ENCODE measurements around the gene TFE3. TPM values are rescaled to one million over a fixed set of nuclear protein-coding genes. Genes with fewer than 3 reads are reported as not detected.

The TFE3 gene
- total RNA-seq, 4 donors from 2014 or later, result 16.7 to 75.0 (median 38.7) TPM

- Histone ChIP-seq H3K36me3 (no peaks in the 10 kb centered on the region), H3K27me3 (no peaks in the 10 kb centered on the region), H3K4me3 (peak overlapping the region; percentile 7 to 44), H3K4me1 (no peaks in the 10 kb centered on the region), H3K9me3 (no peaks in the 10 kb centered on the region), H3K27ac (peak overlapping the region; percentile 7 to 77)
- intact Hi-C loops (cut with DNase I; ENCODE audit: low total_unique reads), result no loop called here
- TF ChIP-seq POLR2A (IDR thresholded peaks at IDR 0.05), result no peak
- TF ChIP-seq CTCF (IDR thresholded peaks at IDR 0.05), result no peak
- peak; percentile 84 for DNase-seq
Observed at GRCh38 chrX:49071877-49072711, 28.9 kb upstream of the TFE3 start.

DNA sequence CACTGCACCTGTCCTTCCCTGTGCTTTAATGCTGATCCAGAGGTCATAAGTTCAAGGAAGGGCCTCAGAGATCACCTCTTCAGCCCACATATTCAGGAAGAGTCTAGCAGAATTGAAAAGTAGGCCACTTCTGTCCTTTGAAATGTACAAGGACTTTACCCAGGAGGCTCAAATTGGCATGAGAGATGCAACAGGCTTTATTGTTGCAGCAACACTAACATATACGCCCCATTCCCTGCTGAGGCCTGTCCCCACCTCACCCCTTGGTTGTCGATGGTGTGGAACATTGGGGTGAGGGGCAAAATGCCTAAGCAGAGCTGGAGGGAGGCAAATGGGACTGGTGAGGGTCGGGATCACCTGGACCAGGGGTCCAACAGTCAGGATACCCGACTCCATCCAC, 27.8 kb upstream of the TFE3 start:
- no peaks in the 10 kb centered on the region for H3K9me3 ChIP-seq
- no peaks in the 10 kb centered on the region for H3K27me3 ChIP-seq
- intact Hi-C loops (cut with DNase I; ENCODE audit: low total_unique reads), result no loop called here
- H3K4me1 ChIP-seq, result no peaks in the 10 kb centered on the region
- H3K36me3 ChIP-seq, result no peaks in the 10 kb centered on the region
- TF ChIP-seq POLR2A (IDR thresholded peaks at IDR 0.05), result no peak
- no peak for TF ChIP-seq CTCF (IDR thresholded peaks at IDR 0.05)
- no peak for DNase-seq
- H3K27ac ChIP-seq, result no peak overlapping the region
- H3K4me3 ChIP-seq, result no peak overlapping the region

DNA sequence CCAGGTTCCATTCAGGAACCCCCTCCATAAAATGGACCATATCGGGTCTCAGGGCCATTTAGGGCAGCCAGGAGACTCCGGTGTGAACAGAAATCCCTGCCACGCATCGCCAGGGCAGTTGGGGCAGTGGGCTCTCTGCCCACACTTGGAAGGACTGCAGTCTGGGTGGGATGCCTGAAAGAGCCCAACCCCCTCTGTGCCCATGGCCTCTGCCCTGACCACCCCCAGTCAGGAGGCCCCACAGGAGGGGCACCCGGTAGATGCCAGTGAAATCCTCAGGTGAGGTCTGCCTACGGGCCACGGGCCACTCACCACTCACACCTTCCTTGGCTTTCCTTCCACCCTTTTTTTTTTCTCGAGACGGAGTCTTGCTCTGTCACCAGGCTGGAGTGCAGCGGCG, 25.9 kb upstream of the TFE3 start:
- H3K4me3 ChIP-seq, result no peak overlapping the region
- intact Hi-C loops (cut with DNase I; ENCODE audit: low total_unique reads), result no loop called here
- TF ChIP-seq CTCF (IDR thresholded peaks at IDR 0.05), result no peak
- no peak for TF ChIP-seq POLR2A (IDR thresholded peaks at IDR 0.05)
- no peak overlapping the region for H3K27ac ChIP-seq
- H3K9me3 ChIP-seq, result no peaks in the 10 kb centered on the region
- H3K27me3 ChIP-seq, result no peaks in the 10 kb centered on the region
- no peaks in the 10 kb centered on the region for H3K4me1 ChIP-seq
- no peak for DNase-seq
- no peaks in the 10 kb centered on the region for H3K36me3 ChIP-seq

DNA sequence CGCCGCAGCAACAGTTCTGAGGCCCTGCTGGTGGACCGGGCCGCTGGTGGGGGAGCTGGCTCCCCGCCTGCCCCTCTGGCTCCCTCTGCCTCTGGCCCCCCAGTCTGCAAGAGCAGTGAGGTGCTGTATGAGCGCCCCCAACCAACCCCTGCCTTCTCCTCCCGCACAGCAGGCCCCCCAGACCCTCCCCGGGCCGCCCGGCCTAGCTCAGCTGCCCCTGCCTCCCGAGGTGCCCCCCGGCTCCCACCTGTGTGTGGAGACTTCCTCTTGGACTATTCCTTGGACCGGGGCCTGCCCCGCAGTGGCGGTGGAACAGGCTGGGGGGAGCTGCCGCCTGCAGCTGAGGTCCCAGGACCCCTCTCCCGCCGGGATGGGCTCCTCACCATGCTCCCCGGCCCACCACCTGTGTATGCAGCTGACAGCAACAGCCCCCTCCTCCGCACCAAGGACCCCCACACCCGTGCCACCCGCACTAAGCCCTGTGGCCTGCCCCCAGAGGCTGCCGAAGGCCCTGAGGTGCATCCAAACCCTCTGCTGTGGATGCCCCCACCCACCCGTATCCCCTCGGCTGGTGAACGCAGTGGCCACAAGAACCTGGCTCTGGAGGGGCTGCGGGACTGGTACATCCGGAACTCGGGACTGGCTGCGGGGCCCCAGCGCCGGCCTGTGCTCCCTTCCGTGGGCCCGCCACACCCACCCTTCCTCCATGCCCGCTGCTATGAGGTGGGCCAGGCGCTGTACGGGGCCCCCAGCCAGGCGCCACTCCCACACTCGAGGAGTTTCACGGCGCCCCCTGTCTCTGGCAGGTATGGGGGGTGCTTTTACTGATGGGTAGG, 24.3 kb upstream of the TFE3 start:
- Histone ChIP-seq H3K36me3 (no peaks in the 10 kb centered on the region), H3K27ac (no peak overlapping the region), H3K9me3 (no peaks in the 10 kb centered on the region), H3K4me1 (no peaks in the 10 kb centered on the region), H3K4me3 (no peak overlapping the region), H3K27me3 (no peaks in the 10 kb centered on the region)
- TF ChIP-seq POLR2A (IDR thresholded peaks at IDR 0.05) (no peak), CTCF (IDR thresholded peaks at IDR 0.05) (no peak)
- no peak for DNase-seq
- intact Hi-C loops (cut with DNase I; ENCODE audit: low total_unique reads), result no loop called here

DNA sequence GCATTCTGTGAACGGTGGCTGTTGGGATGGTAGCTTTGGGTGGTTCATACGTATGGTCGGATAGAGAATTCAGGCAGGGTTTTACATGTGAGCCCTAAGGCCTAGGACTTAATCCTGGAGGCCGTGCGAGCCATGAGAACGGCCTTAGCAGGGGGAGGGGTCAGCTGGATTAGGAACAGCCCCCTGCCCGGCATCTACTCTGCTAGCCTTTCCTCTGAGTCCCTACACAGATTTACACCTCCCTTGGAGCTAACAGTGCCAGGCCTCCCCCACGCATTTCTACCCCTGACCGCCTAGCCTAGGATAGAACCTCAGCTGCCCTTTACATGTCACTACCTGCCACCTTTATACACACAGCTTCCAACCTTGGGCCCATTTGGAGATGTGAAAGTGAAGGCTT, 23.5 kb upstream of the TFE3 start:
- Histone ChIP-seq H3K4me1 (no peaks in the 10 kb centered on the region), H3K36me3 (no peaks in the 10 kb centered on the region), H3K4me3 (no peak overlapping the region), H3K27ac (no peak overlapping the region), H3K9me3 (no peaks in the 10 kb centered on the region), H3K27me3 (no peaks in the 10 kb centered on the region)
- no peak for DNase-seq
- no peak for TF ChIP-seq POLR2A (IDR thresholded peaks at IDR 0.05)
- TF ChIP-seq CTCF (IDR thresholded peaks at IDR 0.05), result no peak
- intact Hi-C loops (cut with DNase I; ENCODE audit: low total_unique reads), result no loop called here

All from uterus (tissue), 4 donors.